Left renal pelvis (tissue), 4 donors: ENCODE data around the gene RNF150. TPM values are rescaled to one million over a fixed set of nuclear protein-coding genes. Genes with fewer than 3 reads are reported as not detected.
"Not testable (repeated sequence)": the region's sequence is repeated elsewhere in the genome, so short reads cannot be mapped to it uniquely, and the experiment has no call there.

Source experiments
- DNase-seq, 4 donors: peaks; one replicate each; pipeline ENCODE4 v3.0.0-alpha.2; 2013; ENCODE audit warnings: low read depth in 4 of 4, low spot score in 3 of 4
- polyA plus RNA-seq, 4 donors: library from polyadenylated mRNA; unstranded; fragments of 120-200 nt; gene quantifications; one replicate each; pipeline ENCODE4 v1.2.1, GENCODE V29; 2013; ENCODE audit not compliant: insufficient read length in 4 of 4

The RNF150 gene
- polyA plus RNA-seq, 4 donors, result 22.2 to 35.0 (median 30.1) TPM

- no peak for DNase-seq
Observed at GRCh38 chr4:140839888-140840790, 293.1 kb downstream of the RNF150 start.

- DNase-seq, result no peak
Observed at GRCh38 chr4:140839406-140839805, 293.9 kb downstream of the RNF150 start.

DNA sequence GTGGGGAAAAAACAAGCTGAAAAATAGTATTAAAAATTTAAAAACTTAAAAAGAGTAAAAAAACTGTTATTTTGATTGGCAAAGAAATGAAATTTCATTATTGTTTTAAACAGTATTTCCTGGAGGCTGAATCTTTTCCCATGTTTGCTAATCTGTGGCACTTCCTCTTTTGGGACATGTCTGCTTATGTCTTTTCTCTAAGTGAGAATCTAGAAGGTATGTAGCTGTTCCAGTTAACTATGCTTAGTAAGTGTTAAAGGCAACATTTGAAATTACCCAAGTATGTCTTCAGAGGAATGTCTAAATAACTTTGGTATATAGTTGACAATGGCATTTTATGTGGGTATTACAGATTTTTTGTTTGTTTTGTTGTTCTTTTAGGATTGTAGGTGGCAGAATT, 295.5 kb downstream of the RNF150 start:
- DNase-seq, result no peak

DNA sequence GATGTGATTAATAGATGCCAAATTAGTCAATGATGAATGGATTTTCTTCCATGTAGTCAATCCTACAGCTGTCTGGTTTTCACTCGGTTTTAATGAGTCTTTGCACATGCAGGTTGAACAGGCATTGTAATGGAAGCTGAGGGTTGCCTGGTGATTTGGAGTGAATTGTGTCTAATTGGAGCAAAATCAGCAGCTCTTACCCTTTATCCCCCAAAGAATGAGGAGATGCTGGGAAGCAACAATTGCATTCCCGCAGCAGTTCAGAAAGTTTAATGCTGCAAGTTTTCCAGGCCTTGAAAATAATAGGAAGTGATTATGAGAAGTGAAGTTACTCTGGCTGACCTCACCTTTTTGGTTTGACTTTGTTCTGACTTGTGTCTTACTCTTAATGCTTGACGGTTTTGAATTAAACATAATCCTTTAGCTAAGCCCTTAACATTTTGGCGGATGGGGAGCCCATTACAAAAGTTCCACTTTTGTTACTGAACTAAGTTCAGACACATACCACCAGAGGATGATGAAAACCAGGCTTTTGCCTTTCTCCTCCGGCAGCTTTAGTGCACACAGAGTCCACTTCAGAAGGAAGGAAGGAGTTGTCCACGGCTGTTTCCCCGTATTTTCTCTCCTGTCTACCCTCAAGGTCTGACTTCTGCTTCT, 298.3 kb downstream of the RNF150 start:
- no peak for DNase-seq

DNA sequence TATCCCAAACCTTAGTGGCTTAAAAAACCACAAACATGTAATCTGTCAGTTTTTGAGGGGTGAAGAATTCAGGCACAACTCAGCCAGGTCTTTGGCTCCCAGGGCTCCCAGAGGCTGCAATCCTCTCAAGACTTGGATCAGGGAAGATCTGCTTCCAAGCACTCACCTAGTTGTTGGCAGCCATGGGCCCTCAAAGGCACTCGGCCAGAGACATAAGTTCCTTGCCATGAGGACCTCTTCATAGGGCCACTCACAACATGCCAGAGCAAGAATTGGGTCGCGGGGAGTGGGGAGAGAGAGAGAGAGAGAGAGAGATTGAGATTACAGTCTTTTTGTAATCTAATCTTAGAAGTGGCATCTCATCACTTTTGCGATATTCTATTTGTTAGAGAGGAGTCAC, 300.0 kb downstream of the RNF150 start:
- DNase-seq, result no peak

DNA sequence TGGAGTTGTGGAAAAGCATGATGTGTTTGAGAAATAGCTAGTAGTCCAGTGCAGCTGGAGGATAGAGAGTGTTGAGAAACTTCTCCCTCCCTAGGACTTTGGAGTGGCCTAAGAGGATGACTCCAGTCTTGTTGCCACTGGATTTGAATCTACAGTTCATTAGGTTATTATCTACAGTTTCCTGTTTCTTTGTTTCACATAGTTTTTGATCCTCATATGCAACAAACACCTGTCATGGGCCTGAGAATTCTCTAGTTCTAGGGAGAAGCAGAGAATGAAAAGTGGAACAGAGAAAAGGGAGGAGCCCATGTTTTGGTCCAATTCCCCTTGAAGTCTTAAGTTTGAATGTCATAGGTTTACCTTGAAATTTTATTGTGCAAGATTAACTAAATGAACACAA, 303.4 kb downstream of the RNF150 start:
- DNase-seq, result no peak

DNA sequence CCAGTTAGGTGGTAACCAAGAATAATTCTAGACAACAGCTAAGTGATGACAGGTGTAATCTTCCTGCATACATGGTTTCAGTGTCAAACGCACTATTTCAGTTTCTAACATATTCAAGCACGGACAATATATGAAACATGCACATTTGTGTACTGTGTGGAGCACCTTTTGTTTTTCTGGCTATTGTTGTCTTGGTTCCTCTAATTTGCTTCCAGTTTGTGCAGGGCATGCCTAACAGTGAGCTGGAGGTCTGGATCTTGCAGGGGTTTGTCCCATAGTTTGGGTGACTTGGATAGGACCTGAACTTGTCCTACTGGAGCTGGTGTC, 306.6 kb downstream of the RNF150 start:
- no peak for DNase-seq

DNA sequence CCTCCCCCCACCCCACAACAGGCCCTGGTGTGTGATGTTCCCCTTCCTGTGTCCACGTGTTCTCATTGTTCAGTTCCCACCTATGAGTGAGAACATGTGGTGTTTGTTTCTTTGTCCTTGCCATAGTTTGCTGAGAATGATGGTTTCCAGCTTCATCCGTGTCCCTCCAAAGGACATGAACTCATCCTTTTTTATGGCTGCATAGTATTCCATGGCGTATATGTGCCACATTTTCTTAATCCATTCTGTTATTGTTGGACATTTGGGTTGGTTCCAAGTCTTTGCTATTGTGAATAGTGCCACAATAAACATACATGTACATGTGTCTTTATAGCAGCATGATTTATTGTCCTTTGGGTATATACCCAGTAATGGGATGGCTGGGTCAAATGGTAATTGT, 312.7 kb downstream of the RNF150 start:
- not testable (repeated sequence) for DNase-seq

- no peak for DNase-seq
Observed at GRCh38 chr4:140819610-140820009, 313.7 kb downstream of the RNF150 start.

- DNase-seq, result no peak
Observed at GRCh38 chr4:140818433-140818832, 314.8 kb downstream of the RNF150 start.

- no peak for DNase-seq
Observed at GRCh38 chr4:140816806-140817510, 316.3 kb downstream of the RNF150 start.

DNA sequence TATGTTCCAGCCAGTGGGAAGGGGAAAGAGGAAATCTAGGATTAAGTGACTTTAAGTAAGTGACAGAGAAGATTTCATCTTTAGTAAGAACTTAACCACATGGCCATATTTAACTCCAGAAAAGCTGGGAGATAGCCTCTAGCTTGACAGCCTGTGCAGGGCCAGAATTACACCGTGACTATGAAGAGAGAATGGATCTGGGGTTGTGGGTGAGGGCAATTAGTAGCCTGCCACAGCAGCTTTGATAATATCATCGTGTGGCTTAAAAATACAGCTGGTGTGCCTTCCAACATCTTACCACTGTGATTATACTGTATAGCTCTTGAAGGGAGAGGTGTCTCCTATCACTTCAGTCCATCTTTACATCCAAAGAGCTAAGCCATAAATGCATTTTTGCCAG, 319.5 kb downstream of the RNF150 start:
- no peak for DNase-seq

- DNase-seq, result no peak
Observed at GRCh38 chr4:140812916-140813315, 320.4 kb downstream of the RNF150 start.

DNA sequence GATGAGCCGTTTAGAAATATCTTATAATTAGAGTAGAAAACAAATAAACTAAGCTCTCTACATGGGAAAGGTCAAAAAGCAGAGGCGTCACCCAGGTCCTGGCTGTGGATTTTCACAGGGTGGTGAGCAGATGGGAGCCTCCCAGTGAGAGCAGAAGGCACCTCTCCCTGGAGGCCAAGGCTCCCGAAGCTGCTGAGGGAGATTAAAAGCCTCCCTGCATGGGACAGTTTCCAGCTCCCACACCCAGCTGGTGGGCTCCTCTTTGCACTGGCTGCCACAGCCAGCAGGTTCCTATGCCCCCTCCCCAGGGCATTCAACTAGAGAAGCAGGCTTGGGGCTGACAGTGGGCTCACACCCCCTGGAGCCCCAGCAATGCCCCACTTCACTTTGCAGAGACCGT, 321.8 kb downstream of the RNF150 start:
- no peak for DNase-seq

- DNase-seq, result not testable (repeated sequence)
Observed at GRCh38 chr4:140810591-140811169, 322.6 kb downstream of the RNF150 start.

Other genes starting within 250 kb of the RNF150 start
- 10 to 100 TPM; 43.6 to 58.9 (median 57.8) TPM for gene ZNF330, start 87.4 kb upstream of the RNF150 start, polyA plus RNA-seq